ENCODE measurements around the gene PP2D1. TPM values are rescaled to one million over a fixed set of nuclear protein-coding genes. Genes with fewer than 3 reads are reported as not detected.
"Not testable (repeated sequence)": the region's sequence is repeated elsewhere in the genome, so short reads cannot be mapped to it uniquely, and the experiment has no call there.

Gene PP2D1
- total RNA-seq, 2 experiments from 2014 or later: not detected

- Mint-ChIP-seq H3K36me3 (ENCODE audit: low read depth) (peaks cover 23% of the 10 kb centered on the region), H3K27me3 (no peaks in the 10 kb centered on the region), H3K4me3 (no peak overlapping the region), H3K27ac (no peak overlapping the region), H3K9me3 (no peaks in the 10 kb centered on the region), H3K4me1 (peaks cover 80% of the 10 kb centered on the region)
- CTCF ChIA-PET: no interaction called here
- POLR2A ChIA-PET: no interaction called here
- DNase-seq: no peak
These were observed 36.2 kb upstream of the PP2D1 start for GRCh38 chr3:20047976-20048883.

GRCh38 chr3:20047341-20047779 lies 35.3 kb upstream of the PP2D1 start:
- no peak overlapping the region for H3K4me3 Mint-ChIP-seq
- H3K27me3 Mint-ChIP-seq: no peaks in the 10 kb centered on the region
- DNase-seq: no peak
- H3K36me3 Mint-ChIP-seq (ENCODE audit: low read depth): peaks cover 24% of the 10 kb centered on the region
- peak overlapping the region; percentile 15 for H3K27ac Mint-ChIP-seq
- H3K4me1 Mint-ChIP-seq: peaks cover 83% of the 10 kb centered on the region
- no peaks in the 10 kb centered on the region for H3K9me3 Mint-ChIP-seq
- CTCF ChIA-PET: interaction anchor here (0.6 kb wide), 1 partner anchor 65 kb away, joined by 4 read pairs; no protein-coding TSS in a partner anchor
- POLR2A ChIA-PET: no interaction called here

DNA sequence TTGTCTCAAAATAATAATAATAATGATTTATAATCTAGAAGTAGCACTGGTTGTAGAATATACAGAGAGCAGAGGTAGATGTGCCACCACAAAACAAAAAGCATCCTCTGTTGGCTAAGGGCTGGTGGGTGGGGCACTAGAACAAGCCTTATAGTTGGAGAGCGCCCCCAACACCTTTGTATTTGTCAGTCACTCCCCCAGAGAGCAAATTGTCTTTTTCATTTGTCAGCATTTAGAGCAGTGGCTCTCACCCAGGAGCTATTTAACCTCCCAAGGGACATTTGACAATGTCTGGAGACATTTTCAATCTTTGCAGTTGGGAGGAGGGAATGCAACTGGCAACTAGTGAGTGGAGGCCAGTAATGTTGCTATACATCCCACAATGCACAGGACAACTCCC lies 34.5 kb upstream of the PP2D1 start:
- Mint-ChIP-seq H3K9me3 (no peaks in the 10 kb centered on the region), H3K36me3 (ENCODE audit: low read depth) (peaks cover 32% of the 10 kb centered on the region), H3K27me3 (no peaks in the 10 kb centered on the region), H3K27ac (no peak overlapping the region), H3K4me3 (no peak overlapping the region), H3K4me1 (peaks cover 85% of the 10 kb centered on the region)
- ChIA-PET CTCF (no interaction called here), POLR2A (no interaction called here)
- no peak for DNase-seq

GRCh38 chr3:20045141-20045540 lies 33.1 kb upstream of the PP2D1 start:
- H3K27me3 Mint-ChIP-seq, CTCF ChIA-PET, H3K9me3 Mint-ChIP-seq, H3K4me3 Mint-ChIP-seq, POLR2A ChIA-PET, DNase-seq: not testable (repeated sequence)
- H3K27ac Mint-ChIP-seq: peak overlapping the region; percentile 25
- H3K36me3 Mint-ChIP-seq (ENCODE audit: low read depth): peaks cover 26% of the 10 kb centered on the region
- peaks cover 73% of the 10 kb centered on the region for H3K4me1 Mint-ChIP-seq

DNA sequence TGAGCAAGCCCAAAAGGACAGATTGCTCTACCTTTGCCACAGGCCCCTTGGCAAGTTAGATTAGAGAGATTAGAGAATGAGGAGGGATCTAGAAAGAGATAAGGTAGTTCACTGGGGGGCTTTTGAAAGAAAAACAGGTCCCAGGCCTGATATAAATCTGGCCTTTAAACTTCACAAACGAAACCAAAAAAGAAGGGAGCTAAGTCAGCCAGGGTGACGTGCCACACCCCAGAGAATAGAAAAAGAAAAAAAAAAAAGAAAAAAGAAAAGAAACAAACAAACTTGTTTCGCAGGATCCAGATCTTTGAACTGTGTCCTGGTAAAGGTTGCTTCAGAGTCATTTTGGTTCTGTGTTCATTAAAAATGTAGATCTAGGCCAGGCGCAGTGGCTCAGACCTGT lies 31.8 kb upstream of the PP2D1 start:
- Mint-ChIP-seq H3K27ac (peak overlapping the region; percentile 98), H3K4me1 (peaks cover 66% of the 10 kb centered on the region), H3K4me3 (peak overlapping the region; percentile 96), H3K36me3 (ENCODE audit: low read depth) (peaks cover 26% of the 10 kb centered on the region), H3K27me3 (no peaks in the 10 kb centered on the region), H3K9me3 (no peaks in the 10 kb centered on the region)
- peak; percentile 16 for DNase-seq
- ChIA-PET POLR2A (interaction anchor here (0.6 kb wide), 2 partner anchors 81 to 110 kb away, joined by 3 to 4 read pairs; no protein-coding TSS in a partner anchor), CTCF (interaction anchor here (0.6 to 1.5 kb wide), 5 partner anchors 9 to 191 kb away, joined by 3 to 6 read pairs (median 4); no protein-coding TSS in a partner anchor)

DNA sequence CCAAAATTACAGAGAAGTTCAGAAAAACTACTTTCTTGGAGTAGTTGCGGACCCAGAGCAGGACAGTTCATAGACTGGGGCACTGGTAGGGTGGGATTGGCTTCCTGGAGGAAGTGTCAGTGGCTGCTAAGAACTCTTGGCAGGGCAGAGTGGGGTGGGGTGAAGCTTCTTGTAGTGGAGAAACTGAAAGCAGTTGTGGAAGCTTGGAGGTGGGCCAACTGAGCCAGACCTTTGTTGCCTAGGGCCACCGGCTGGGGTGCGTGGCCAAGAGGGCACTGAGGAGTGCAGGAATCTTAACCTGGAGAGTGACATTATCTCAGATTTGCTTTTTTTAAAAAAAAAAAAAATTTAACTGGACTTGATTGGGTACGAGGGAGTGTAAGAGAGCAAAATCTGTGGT lies 31.3 kb upstream of the PP2D1 start:
- H3K4me1 Mint-ChIP-seq: peaks cover 67% of the 10 kb centered on the region

GRCh38 chr3:20042331-20042730 lies 30.3 kb upstream of the PP2D1 start:
- Mint-ChIP-seq H3K4me3 (peak overlapping the region; percentile 96), H3K36me3 (ENCODE audit: low read depth) (peaks cover 20% of the 10 kb centered on the region), H3K27me3 (no peaks in the 10 kb centered on the region), H3K9me3 (no peaks in the 10 kb centered on the region), H3K27ac (peak overlapping the region; percentile 98), H3K4me1 (peaks cover 66% of the 10 kb centered on the region)
- no peak for DNase-seq
- ChIA-PET POLR2A (no interaction called here), CTCF (interaction anchor here (1.1 to 3.0 kb wide), 3 partner anchors 10 to 143 kb away, joined by 3 to 16 read pairs (median 6); partner anchors contain the start of gene SGO1)

More for the DNA sequence above, 31.3 kb upstream of the PP2D1 start:
- H3K4me3 Mint-ChIP-seq: peak overlapping the region; percentile 96
- H3K27me3 Mint-ChIP-seq: no peaks in the 10 kb centered on the region
- ChIA-PET CTCF (interaction anchor here (0.6 to 1.5 kb wide), 5 partner anchors 10 to 155 kb away, joined by 3 to 6 read pairs (median 4); no protein-coding TSS in a partner anchor), POLR2A (interaction anchor here (0.6 kb wide), 1 partner anchor 81 kb away, joined by 4 read pairs; no protein-coding TSS in a partner anchor)
- DNase-seq: peak; percentile 72
- H3K27ac Mint-ChIP-seq: peak overlapping the region; percentile 98
- peaks cover 26% of the 10 kb centered on the region for H3K36me3 Mint-ChIP-seq (ENCODE audit: low read depth)
- no peaks in the 10 kb centered on the region for H3K9me3 Mint-ChIP-seq

DNA sequence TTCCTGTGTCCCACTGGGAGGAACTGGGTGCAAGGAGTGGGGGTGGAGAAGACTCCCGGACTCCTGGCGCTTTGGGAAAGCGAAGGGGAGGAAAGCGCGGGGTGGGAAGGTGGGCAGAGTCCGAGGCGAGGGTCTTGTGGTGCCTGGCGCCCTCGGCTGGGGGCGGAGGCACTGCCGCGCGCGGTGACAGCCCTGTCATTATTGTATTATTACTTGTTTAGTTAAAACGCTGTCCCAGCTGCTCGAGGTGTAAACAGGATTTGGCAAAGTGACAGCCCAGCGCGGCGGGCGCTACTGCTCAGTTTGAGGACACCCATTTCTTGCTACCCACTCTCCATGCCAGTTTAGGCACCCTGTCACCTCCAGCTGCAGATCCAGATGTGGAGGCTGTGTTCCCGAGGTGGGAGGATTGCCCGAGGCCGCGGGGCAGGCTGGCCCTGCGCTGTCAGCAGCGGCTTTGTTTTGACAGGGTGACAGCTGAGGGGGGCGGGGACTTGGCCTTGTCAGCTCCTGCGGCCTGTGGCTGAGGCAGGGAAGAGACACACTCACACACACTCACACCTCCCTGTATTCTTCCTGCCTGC lies 29.2 kb upstream of the PP2D1 start:
- Mint-ChIP-seq H3K4me1 (peaks cover 59% of the 10 kb centered on the region), H3K27me3 (no peaks in the 10 kb centered on the region), H3K36me3 (ENCODE audit: low read depth) (peaks cover 19% of the 10 kb centered on the region), H3K4me3 (peak overlapping the region; percentile 96), H3K9me3 (no peaks in the 10 kb centered on the region), H3K27ac (peak overlapping the region; percentile 98)
- ChIA-PET POLR2A (interaction anchor here (0.6 to 1.0 kb wide), 2 partner anchors 19 to 145 kb away, joined by 3 read pairs; partner anchors contain the start of gene SGO1), CTCF (interaction anchor here (0.8 to 3.0 kb wide), 10 partner anchors 11 to 144 kb away, joined by 3 to 16 read pairs (median 4); partner anchors contain the start of gene SGO1)
- peak; percentile 82 for DNase-seq

- Mint-ChIP-seq H3K27ac (peak overlapping the region; percentile 98), H3K9me3 (no peaks in the 10 kb centered on the region), H3K36me3 (ENCODE audit: low read depth) (peaks cover 15% of the 10 kb centered on the region), H3K4me1 (peaks cover 53% of the 10 kb centered on the region), H3K27me3 (no peaks in the 10 kb centered on the region), H3K4me3 (peak overlapping the region; percentile 96)
- ChIA-PET CTCF (interaction anchor here (0.6 to 3.0 kb wide), 15 partner anchors 11 to 145 kb away, joined by 3 to 16 read pairs (median 3); partner anchors contain the start of gene SGO1), POLR2A (interaction anchor here (0.6 to 1.0 kb wide), 2 partner anchors 20 to 146 kb away, joined by 3 read pairs; partner anchors contain the start of gene SGO1)
- peak; percentile 72 for DNase-seq
These were observed 28.6 kb upstream of the PP2D1 start for GRCh38 chr3:20040548-20041196.

DNA sequence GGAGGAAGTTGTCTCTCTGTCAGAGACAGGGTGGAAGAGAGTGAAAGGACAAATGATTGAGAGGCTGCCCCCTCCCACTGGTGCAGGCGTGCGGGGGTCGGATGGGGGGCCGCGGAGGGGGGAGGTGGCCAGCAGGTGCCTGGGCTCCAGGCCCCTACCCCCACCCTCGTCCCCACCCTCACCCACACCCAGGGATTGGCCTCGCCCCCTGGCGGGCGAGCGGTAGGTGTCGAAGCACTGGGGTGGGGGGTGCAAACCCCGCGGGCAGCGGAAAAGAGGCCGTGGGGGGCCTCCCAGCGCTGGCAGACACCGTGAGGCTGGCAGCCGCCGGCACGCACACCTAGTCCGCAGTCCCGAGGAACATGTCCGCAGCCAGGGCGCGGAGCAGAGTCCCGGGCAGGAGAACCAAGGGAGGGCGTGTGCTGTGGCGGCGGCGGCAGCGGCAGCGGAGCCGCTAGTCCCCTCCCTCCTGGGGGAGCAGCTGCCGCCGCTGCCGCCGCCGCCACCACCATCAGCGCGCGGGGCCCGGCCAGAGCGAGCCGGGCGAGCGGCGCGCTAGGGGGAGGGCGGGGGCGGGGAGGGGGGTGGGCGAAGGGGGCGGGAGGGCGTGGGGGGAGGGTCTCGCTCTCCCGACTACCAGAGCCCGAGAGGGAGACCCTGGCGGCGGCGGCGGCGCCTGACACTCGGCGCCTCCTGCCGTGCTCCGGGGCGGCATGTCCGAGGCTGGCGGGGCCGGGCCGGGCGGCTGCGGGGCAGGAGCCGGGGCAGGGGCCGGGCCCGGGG lies 27.9 kb upstream of the PP2D1 start, which contains the start of gene KAT2B:
TSS of gene KAT2B (plus strand) at position 682 of the 783 bp plus-strand sequence. CDS start at position 714, 32 bp downstream.
- Mint-ChIP-seq H3K36me3 (ENCODE audit: low read depth) (peaks cover 14% of the 10 kb centered on the region), H3K27me3 (no peaks in the 10 kb centered on the region), H3K4me3 (peak within 1 kb of the TSS; percentile 96), H3K27ac (peak within 1 kb of the TSS; percentile 98), H3K9me3 (no peaks in the 10 kb centered on the region), H3K4me1 (peaks cover 49% of the 10 kb centered on the region)
- ChIA-PET CTCF (interaction anchor here (0.6 to 3.0 kb wide), 10 partner anchors 12 to 146 kb away, joined by 3 to 16 read pairs (median 4); partner anchors contain the start of gene SGO1), POLR2A (no interaction called here)
- DNase-seq: peak; percentile 84

DNA sequence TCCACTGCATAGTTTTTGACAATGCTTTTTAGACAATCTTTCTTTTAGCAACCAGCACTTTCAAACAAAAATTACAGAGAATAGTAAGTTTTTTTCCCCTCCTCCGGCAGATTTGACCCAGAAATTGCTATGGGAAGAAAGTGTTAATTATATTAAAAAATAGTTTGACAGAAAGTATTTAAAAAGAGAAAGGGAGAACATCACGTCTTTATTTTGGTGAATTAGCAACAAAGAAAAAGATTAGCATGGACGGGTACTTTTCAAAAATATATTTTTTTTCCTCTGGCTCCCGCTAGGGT lies 27.4 kb upstream of the PP2D1 start:
- DNase-seq: no peak
- Mint-ChIP-seq H3K4me3 (peak overlapping the region; percentile 89), H3K4me1 (peaks cover 45% of the 10 kb centered on the region), H3K36me3 (ENCODE audit: low read depth) (peaks cover 14% of the 10 kb centered on the region), H3K9me3 (no peaks in the 10 kb centered on the region), H3K27me3 (no peaks in the 10 kb centered on the region), H3K27ac (peak overlapping the region; percentile 97)
- ChIA-PET POLR2A (no interaction called here), CTCF (interaction anchor here (1.0 to 3.0 kb wide), 3 partner anchors 13 to 146 kb away, joined by 4 to 16 read pairs (median 7); partner anchors contain the start of gene SGO1)
